ENCODE measurements around the gene RIPK1. TPM values are rescaled to one million over a fixed set of nuclear protein-coding genes. Genes with fewer than 3 reads are reported as not detected.
A peak's percentile ranks its signal among the peaks of the same experiment; 100 is the strongest.
"Not testable (repeated sequence)": the region's sequence is repeated elsewhere in the genome, so short reads cannot be mapped to it uniquely, and the experiment has no call there.

RIPK1 gene
- total RNA-seq, 4 donors from 2014 or later = 8.6 to 12.0 (median 10.3) TPM

GRCh38 chr6:3022765-3023662 lies 45.3 kb upstream of the RIPK1 start:
- H3K9me3 ChIP-seq = no peaks in the 10 kb centered on the region
- DNase-seq = no peak
- intact Hi-C loops (cut with DNase I; ENCODE audit: low total_unique reads) = loop anchor here (1.0 kb wide), 1 partner anchor 21 kb away; no protein-coding TSS in a partner anchor
- H3K4me3 ChIP-seq = peak overlapping the region; percentile 64 to 79 (median 70)
- ATAC-seq = peak; percentile 14 to 18
- H3K4me1 ChIP-seq = peaks cover 26 to 51% of the 10 kb centered on the region in 2 donors
- TF ChIP-seq CTCF (IDR thresholded peaks at IDR 0.05 in 4 of 5, conservative IDR thresholded peaks at IDR 0.05 in 1 of 5) = no peak
- TF ChIP-seq POLR2A (IDR thresholded peaks at IDR 0.05) = no peak
- peaks cover 0 to 23% of the 10 kb centered on the region in 2 donors for H3K36me3 ChIP-seq
- in situ Hi-C loops (cut with MboI; ENCODE audit: low sequenced_read_pairs in 4 of 4) = no loop called here
- peak overlapping the region; percentile 93 to 97 (median 94) for H3K27ac ChIP-seq
- H3K27me3 ChIP-seq = no peaks in the 10 kb centered on the region

- H3K9me3 ChIP-seq = no peaks in the 10 kb centered on the region
- in situ Hi-C loops (cut with MboI; ENCODE audit: low sequenced_read_pairs in 4 of 4) = no loop called here
These were observed 44.4 kb upstream of the RIPK1 start for GRCh38 chr6:3023663-3024483.

GRCh38 chr6:3026791-3027626 lies 41.3 kb upstream of the RIPK1 start:
- no peaks in the 10 kb centered on the region for H3K27me3 ChIP-seq
- H3K9me3 ChIP-seq = no peaks in the 10 kb centered on the region
- H3K4me3 ChIP-seq = no peak overlapping the region
- DNase-seq (no peak), ATAC-seq (no peak)
- intact Hi-C loops (cut with DNase I; ENCODE audit: low total_unique reads) = no loop called here
- H3K27ac ChIP-seq = peak overlapping the region in 1 of 4 donors; percentile 95
- no peak for TF ChIP-seq CTCF (IDR thresholded peaks at IDR 0.05 in 4 of 5, conservative IDR thresholded peaks at IDR 0.05 in 1 of 5)
- TF ChIP-seq POLR2A (IDR thresholded peaks at IDR 0.05) = no peak
- in situ Hi-C loops (cut with MboI; ENCODE audit: low sequenced_read_pairs in 4 of 4) = no loop called here
- no peaks in the 10 kb centered on the region for H3K36me3 ChIP-seq
- peaks cover 22 to 23% of the 10 kb centered on the region in 2 donors for H3K4me1 ChIP-seq

More at GRCh38 chr6:3023663-3024483, 44.4 kb upstream of the RIPK1 start:
- no peaks in the 10 kb centered on the region for H3K27me3 ChIP-seq
- peaks cover 26 to 47% of the 10 kb centered on the region in 2 donors for H3K4me1 ChIP-seq
- TF ChIP-seq POLR2A (IDR thresholded peaks at IDR 0.05) (peak; percentile 89 to 90), CTCF (IDR thresholded peaks at IDR 0.05 in 4 of 5, conservative IDR thresholded peaks at IDR 0.05 in 1 of 5) (no peak)
- peak; percentile 94 to 97 for DNase-seq
- ATAC-seq = peak; percentile 84 to 86
- peaks cover 0 to 23% of the 10 kb centered on the region in 2 donors for H3K36me3 ChIP-seq
- H3K4me3 ChIP-seq = peak overlapping the region; percentile 64 to 79 (median 70)
- intact Hi-C loops (cut with DNase I; ENCODE audit: low total_unique reads) = loop anchor here (1.0 to 2.0 kb wide), 2 partner anchors 22 to 29 kb away; no protein-coding TSS in a partner anchor
- peak overlapping the region; percentile 93 to 97 (median 94) for H3K27ac ChIP-seq

- intact Hi-C loops (cut with DNase I; ENCODE audit: low total_unique reads); H3K9me3 ChIP-seq; H3K4me3 ChIP-seq; ATAC-seq; DNase-seq; in situ Hi-C loops (cut with MboI; ENCODE audit: low sequenced_read_pairs in 4 of 4); H3K36me3 ChIP-seq; H3K27me3 ChIP-seq; H3K27ac ChIP-seq: not testable (repeated sequence)
- peaks cover 16 to 19% of the 10 kb centered on the region in 2 donors for H3K4me1 ChIP-seq
These were observed 40.1 kb upstream of the RIPK1 start for GRCh38 chr6:3028156-3028555.

All from gastrocnemius medialis (tissue), 4 donors.